Keratinocyte (primary cell): ENCODE measurements around the gene DMD. TPM values are rescaled to one million over a fixed set of nuclear protein-coding genes. Genes with fewer than 3 reads are reported as not detected.

Experiments
- DNase-seq: peaks from one replicate; pipeline ENCODE4 v3.0.0-alpha.2; 2011; ENCODE audit warnings: low read depth, missing footprints, low spot score
- FAIRE-seq: peaks from 2 replicates; lab custom pipeline; 2011; peaks lifted over from hg19 to GRCh38; lab: Jason Lieb, UNC
- H2AFZ ChIP-seq: 2 replicates; pipeline ENCODE4 v1.6.0; 2012; ENCODE audit warnings: low read length, control low read depth, inconsistent platforms; ENCODE audit not compliant: control insufficient read depth
- H3K27ac ChIP-seq: 2 replicates; pipeline ENCODE4 v1.5.1; 2011; ENCODE audit warnings: low read length; ENCODE audit not compliant: control insufficient read depth, insufficient read depth
- H3K27me3 ChIP-seq: 3 replicates; pipeline ENCODE4 v1.6.0; 2011; ENCODE audit warnings: low read length; ENCODE audit not compliant: control insufficient read depth, insufficient read depth; ENCODE audit errors: extremely low read depth
- H3K36me3 ChIP-seq, 2 experiments: 2 replicates in 1 of 2; 3 replicates in 1 of 2; pipeline ENCODE4 v1.5.1; 2011; ENCODE audit warnings: low read length in 2 of 2, mild to moderate bottlenecking in 1 of 2; ENCODE audit not compliant: control insufficient read depth in 2 of 2, insufficient read depth in 2 of 2; ENCODE audit errors: extremely low read depth in 1 of 2
- H3K4me1 ChIP-seq: 3 replicates; pipeline ENCODE4 v1.5.1; 2011; ENCODE audit warnings: low read length; ENCODE audit not compliant: control insufficient read depth, insufficient read depth; ENCODE audit errors: extremely low read depth
- H3K4me2 ChIP-seq: 3 replicates; pipeline ENCODE4 v1.6.0; 2011; ENCODE audit warnings: low read depth, low read length; ENCODE audit not compliant: control insufficient read depth, insufficient read depth; ENCODE audit errors: extremely low read depth
- H3K4me3 ChIP-seq, 3 experiments: fragments of 200-600 bp in 1 of 3; sonication (generic) in 1 of 3; 2 replicates in 2 of 3; 3 replicates in 1 of 3; pipeline ENCODE4 v1.5.1; 2011 to 2016; ENCODE audit warnings: low read length in 3 of 3, mild to moderate bottlenecking in 3 of 3, control low read depth in 2 of 3, inconsistent platforms in 1 of 3, low read depth in 1 of 3, mixed read lengths in 1 of 3, mixed run types in 1 of 3, moderate library complexity in 1 of 3; ENCODE audit not compliant: control insufficient read depth in 2 of 3, insufficient read depth in 2 of 3; ENCODE audit errors: extremely low read depth in 1 of 3
- H3K79me2 ChIP-seq: 2 replicates; pipeline ENCODE4 v1.6.0; 2012; ENCODE audit warnings: low read length; ENCODE audit not compliant: control insufficient read depth, insufficient read depth
- H3K9ac ChIP-seq: 3 replicates; pipeline ENCODE4 v1.6.0; 2011; ENCODE audit warnings: low read length; ENCODE audit not compliant: control insufficient read depth, insufficient read depth; ENCODE audit errors: extremely low read depth
- H3K9me1 ChIP-seq: 3 replicates; pipeline ENCODE4 v1.6.0; 2011; ENCODE audit warnings: low read length; ENCODE audit not compliant: control insufficient read depth, insufficient read depth; ENCODE audit errors: extremely low read depth
- H3K9me3 ChIP-seq: 2 replicates; pipeline ENCODE4 v1.5.1; 2012; ENCODE audit warnings: low read depth, low read length; ENCODE audit not compliant: control insufficient read depth
- H4K20me1 ChIP-seq: 3 replicates; pipeline ENCODE4 v1.6.0; 2011; ENCODE audit warnings: low read length; ENCODE audit not compliant: control insufficient read depth, insufficient read depth; ENCODE audit errors: extremely low read depth
- CTCF ChIP-seq, 3 experiments: IDR thresholded peaks in 1 of 3; conservative IDR thresholded peaks in 1 of 3; optimal IDR thresholded peaks in 1 of 3; 2 replicates in 2 of 3; 3 replicates in 1 of 3; pipeline versions ENCODE3 to v1.5.1; 2011; ENCODE audit warnings: low read length in 3 of 3, mild to moderate bottlenecking in 3 of 3, moderate library complexity in 2 of 3, control low read depth in 1 of 3, inconsistent platforms in 1 of 3; ENCODE audit not compliant: insufficient read depth in 2 of 3; ENCODE audit errors: extremely low read depth in 1 of 3
- EZH2 ChIP-seq: IDR thresholded peaks from one replicate; pipeline ENCODE4 v1.6.1; 2012; ENCODE audit warnings: inconsistent platforms, mild to moderate bottlenecking, low read length, moderate library complexity
- dilution Hi-C: fragments of 300-500 bp; cut with MboI; formaldehyde crosslinking; loops from one replicate; pipeline ENCODE4 v1.7.0; 2020; ENCODE audit warnings: low sequenced_read_pairs; ENCODE audit not compliant: extremely low pct_ligation_motif_present
- polyA plus RNA-seq, 5 experiments: library from polyadenylated mRNA; depleted of rRNA in 3 of 5; stranded (reverse) in 3 of 5; stranded (forward) in 1 of 5; unstranded in 1 of 5; fragments of >200 nt; gene quantifications; 1 replicate in 1 of 5; 2 replicates in 3 of 5; 3 replicates in 1 of 5; pipeline versions ENCODE4 v1.2.1 to v1.2.3, GENCODE V29; 2011 to 2012; ENCODE audit warnings: missing spikeins in 2 of 5, low read depth in 1 of 5, low replicate concordance in 1 of 5

DMD gene
- polyA plus RNA-seq, 1 donor (not counting 4 experiments of a cell fraction or from before 2014, with no cell fraction given): 8.9 TPM

GRCh38 chrX:31580726-31581125 is 1630.6 kb downstream of the DMD start:
- no peak overlapping the region for H3K27ac ChIP-seq
- no peak overlapping the region for H3K9ac ChIP-seq
- H3K27me3 ChIP-seq: no peaks in the 10 kb centered on the region
- H3K4me1 ChIP-seq: peaks cover 14% of the 10 kb centered on the region
- no peaks in the 10 kb centered on the region for H4K20me1 ChIP-seq
- no peaks in the 10 kb centered on the region for H3K79me2 ChIP-seq
- H3K9me3 ChIP-seq: no peaks in the 10 kb centered on the region
- no peaks in the 10 kb centered on the region for H3K9me1 ChIP-seq
- FAIRE-seq (no peak), DNase-seq (peak; percentile 19)
- peak overlapping the region; percentile 23 for H2AFZ ChIP-seq
- dilution Hi-C loops: no loop called here
- TF ChIP-seq CTCF (optimal IDR thresholded peaks at IDR 0.05 in 1 of 3, IDR thresholded peaks at IDR 0.05 in 1 of 3, conservative IDR thresholded peaks at IDR 0.05 in 1 of 3; ENCODE audit: extremely low read depth in 1 of 3, insufficient read depth in 2 of 3, low read length in 3 of 3): no peak
- no peak for TF ChIP-seq EZH2
- H3K4me3 ChIP-seq: no peak overlapping the region
- peak overlapping the region; percentile 12 for H3K4me2 ChIP-seq
- no peaks in the 10 kb centered on the region for H3K36me3 ChIP-seq

- H2AFZ ChIP-seq: no peak overlapping the region
- H3K4me2 ChIP-seq: peak overlapping the region; percentile 8
- no peak overlapping the region for H3K4me3 ChIP-seq
- FAIRE-seq (no peak), DNase-seq (no peak)
- dilution Hi-C loops: no loop called here
- H3K9me3 ChIP-seq: no peaks in the 10 kb centered on the region
- no peaks in the 10 kb centered on the region for H3K27me3 ChIP-seq
- no peak overlapping the region for H3K9ac ChIP-seq
- no peaks in the 10 kb centered on the region for H4K20me1 ChIP-seq
- H3K4me1 ChIP-seq: peaks cover 14% of the 10 kb centered on the region
- no peaks in the 10 kb centered on the region for H3K79me2 ChIP-seq
- TF ChIP-seq CTCF (optimal IDR thresholded peaks at IDR 0.05 in 1 of 3, IDR thresholded peaks at IDR 0.05 in 1 of 3, conservative IDR thresholded peaks at IDR 0.05 in 1 of 3; ENCODE audit: extremely low read depth in 1 of 3, insufficient read depth in 2 of 3, low read length in 3 of 3) (no peak), EZH2 (no peak)
- no peaks in the 10 kb centered on the region for H3K9me1 ChIP-seq
- no peaks in the 10 kb centered on the region for H3K36me3 ChIP-seq
- no peak overlapping the region for H3K27ac ChIP-seq
These were observed 1631.1 kb downstream of the DMD start for GRCh38 chrX:31580227-31580626.
